Measurements from ENCODE around the gene RCE1. TPM values are rescaled to one million over a fixed set of nuclear protein-coding genes. Genes with fewer than 3 reads are reported as not detected.
"Not testable (repeated sequence)": the region's sequence is repeated elsewhere in the genome, so short reads cannot be mapped to it uniquely, and the experiment has no call there.

RCE1 gene
- 21.2 TPM for total RNA-seq

- DNase-seq (ENCODE audit: low spot score), result peak; percentile 91
Observed at GRCh38 chr11:66842896-66843775, at the start of gene RCE1. Gene RCE1 (plus strand): TSS chr11:66843441. CDS start chr11:66843456, 15 bp downstream.

DNA sequence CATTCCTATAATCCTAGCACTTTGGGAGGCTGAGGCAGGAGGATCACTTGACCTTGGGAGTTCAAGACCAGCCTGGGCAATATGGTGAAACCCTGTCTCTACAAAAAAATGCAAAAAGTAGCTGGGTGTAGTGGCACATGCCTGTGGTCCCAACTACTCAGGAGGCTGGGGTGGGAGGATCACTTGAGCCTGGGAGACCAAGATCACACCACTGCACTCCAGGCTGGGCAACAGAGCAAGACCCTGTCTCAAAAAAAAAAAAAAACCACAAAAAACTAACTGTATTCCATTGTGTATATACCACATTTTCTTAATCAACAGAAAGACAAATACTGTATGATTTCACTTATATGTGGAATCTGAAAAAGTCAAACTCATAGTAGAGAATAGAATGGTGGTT lies 43.4 kb upstream of the RCE1 start:
- DNase-seq (ENCODE audit: low spot score), result not testable (repeated sequence)

DNA sequence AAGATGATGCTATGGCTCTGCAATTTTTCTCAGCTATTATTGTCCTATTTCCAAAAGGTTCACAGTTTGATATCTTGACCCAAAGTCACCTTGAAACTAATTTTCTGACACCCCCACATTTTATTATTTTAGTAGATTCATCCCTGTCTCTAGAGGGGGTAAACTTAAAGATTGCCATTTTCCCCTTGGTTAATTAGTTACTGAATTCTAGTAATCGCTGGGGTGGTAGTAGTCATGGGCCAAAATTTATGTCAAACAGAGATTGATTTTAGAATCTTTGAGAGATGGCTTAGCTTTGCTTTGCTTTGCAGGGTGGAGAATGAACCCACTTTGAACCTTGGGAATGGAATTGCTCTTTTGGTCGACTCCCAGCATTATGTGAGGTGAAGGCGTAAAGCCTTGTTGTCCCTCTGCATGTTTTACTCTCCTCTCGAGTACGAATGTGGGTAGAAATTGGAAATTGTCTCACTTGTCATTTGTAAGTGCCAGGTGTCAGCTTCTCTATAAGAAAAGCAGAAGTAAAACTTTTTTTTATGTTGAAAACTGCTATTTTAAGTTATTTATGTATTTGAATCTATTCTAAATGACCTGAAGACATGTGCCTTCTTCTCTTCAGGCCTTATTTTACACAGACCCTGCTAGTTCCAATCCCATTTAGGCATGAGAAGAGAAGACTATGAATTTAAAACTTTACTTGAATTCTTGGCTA lies 42.4 kb upstream of the RCE1 start:
- DNase-seq (ENCODE audit: low spot score), result no peak

DNA sequence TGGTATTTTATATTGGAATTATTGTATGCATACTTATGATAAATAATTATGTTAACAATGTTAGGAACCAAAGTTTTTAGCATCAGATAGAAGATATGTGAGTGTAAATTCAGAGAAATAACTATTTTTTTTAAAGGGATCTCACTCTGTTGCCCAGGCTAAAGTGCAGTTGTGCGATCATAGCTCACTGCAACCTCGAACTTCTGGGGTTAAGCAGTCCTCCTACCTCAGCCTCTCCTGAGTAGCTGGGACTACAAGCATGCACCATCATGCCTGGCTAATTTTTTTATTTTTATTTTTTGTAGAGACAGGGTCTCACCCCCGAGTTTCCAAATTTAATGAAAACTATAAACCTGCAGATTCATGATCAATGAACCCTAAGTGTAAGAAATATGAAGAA lies 33.6 kb upstream of the RCE1 start:
- DNase-seq (ENCODE audit: low spot score), result no peak

- DNase-seq (ENCODE audit: low spot score), result no peak
Observed at GRCh38 chr11:66810576-66811185, 32.6 kb upstream of the RCE1 start.

DNA sequence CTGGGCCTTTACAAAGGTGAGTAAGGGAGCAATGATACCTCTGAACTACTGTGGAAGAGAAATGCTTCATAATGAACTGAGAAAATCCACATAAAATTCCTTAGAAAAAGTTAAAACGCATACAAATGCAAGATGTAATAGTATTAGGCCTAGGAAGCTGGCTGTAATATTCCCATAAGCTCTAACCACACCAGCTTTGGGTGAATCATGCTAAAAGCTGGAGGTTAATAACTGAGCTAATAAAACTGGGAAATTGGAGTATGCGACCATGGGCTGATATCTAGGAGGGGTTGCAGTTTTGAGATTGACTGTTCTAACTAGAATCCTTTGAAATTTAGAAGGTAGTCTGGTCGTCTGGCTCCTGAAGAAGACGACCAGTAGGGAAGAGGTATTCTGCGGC lies 28.6 kb upstream of the RCE1 start:
- DNase-seq (ENCODE audit: low spot score), result no peak

- no peak for DNase-seq (ENCODE audit: low spot score)
Observed at GRCh38 chr11:66815646-66816045, 27.6 kb upstream of the RCE1 start.

DNA sequence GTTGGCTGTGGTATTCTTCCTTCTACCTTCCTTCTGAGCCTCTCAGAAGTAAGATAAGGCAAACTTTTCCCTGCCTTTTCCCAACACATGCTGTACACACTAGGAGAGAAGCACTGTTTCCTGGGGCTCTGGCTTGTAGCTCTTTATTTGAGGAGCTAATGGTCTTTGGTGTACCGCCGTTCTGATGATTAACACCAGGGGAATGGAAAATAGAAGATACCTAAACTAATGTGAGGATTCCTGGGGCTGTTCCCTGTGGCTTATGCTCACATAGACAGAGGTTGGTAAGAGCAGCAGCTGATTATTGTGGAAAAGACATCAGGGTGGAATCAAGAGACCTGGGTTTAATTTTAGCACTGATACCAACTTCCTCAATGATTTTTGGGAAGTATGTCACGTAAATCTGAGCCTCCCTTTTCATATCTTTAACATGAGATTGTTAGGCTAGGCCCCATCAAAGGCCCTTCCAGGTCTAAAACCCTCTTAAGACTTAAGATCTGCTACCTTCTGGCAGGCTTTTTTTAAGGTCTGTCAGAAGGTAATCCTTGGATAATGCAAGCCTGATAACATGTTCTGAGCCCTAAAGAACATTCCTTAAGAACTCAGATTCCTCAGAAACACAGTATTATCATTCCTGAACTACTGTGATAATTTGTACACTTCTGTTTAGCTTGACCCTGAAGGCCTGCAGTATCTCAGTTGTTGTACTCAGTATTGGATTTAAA lies 24.8 kb upstream of the RCE1 start:
- no peak for DNase-seq (ENCODE audit: low spot score)

- DNase-seq (ENCODE audit: low spot score), result no peak
Observed at GRCh38 chr11:66820381-66820780, 22.9 kb upstream of the RCE1 start.

DNA sequence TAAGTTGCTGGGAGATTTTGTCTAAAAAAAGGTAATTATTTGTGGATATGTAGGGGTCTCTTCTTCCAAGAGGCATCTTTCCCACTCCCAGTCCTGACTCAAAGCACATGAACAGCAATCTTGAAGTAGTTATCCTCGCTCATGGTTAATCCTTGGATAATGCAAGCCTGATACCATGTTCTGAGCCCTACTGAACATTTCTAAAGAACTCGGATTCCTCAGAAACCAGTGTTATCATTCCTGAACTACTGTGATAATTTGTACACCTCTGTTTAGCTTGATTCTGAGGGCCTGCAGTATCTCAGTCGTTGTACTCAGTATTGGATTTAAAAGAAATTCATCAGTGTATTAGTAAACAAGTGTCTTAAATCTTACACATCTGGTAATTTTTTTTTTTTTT lies 22.3 kb upstream of the RCE1 start:
- DNase-seq (ENCODE audit: low spot score), result no peak

DNA sequence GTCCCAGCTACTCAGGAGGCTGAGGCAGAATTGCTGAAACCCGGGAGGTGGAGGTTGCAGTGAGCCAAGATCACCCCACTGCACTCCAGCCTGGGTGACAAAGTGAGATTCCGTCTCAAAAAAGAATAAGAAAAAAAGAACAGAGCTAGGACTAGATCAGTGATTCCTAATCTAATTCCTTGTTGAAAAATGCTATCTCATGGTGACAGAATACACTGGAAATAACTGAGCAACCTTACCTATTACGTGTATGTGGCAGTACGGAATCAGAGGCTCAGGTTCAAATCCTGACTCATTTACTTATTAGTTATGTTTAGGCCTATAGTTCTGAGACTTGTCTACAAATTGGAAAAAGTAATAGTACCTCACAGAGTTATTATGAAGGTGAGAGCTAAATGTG lies 19.5 kb upstream of the RCE1 start:
- no peak for DNase-seq (ENCODE audit: low spot score)

DNA sequence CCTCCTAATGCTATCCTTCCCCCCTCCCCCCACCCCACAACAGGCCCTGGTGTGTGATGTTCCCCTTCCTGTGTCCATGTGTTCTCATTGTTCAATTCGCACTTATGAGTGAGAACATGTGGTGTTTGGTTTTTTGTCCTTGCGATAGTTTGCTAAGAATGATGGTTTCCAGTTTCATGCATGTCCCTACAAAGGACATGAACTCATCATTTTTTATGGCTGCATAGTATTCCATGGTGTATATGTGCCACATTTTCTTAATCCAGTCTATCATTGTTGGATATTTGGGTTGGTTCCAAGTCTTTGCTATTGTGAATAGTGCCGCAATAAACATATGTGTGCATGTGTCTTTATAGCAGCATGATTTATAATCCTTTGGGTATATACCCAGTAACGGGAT lies 18.7 kb upstream of the RCE1 start:
- not testable (repeated sequence) for DNase-seq (ENCODE audit: low spot score)

DNA sequence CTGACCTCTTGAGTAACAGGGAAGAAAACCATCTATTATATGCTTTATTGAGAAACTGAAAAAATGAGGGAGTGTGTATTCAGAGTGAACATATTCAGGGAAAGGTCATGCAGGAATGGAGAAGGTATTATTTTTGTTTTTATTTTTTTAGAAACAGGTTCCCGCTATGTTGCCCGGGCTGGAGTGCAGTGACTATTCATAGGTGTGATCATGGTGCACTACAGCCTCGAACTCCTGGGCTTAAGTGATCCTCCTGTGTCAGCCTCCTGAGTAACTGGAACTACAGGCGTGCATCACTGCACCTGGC lies 8.7 kb upstream of the RCE1 start:
- no peak for DNase-seq (ENCODE audit: low spot score)

GRCh38 chr11:66834943-66835342 lies 8.3 kb upstream of the RCE1 start:
- DNase-seq (ENCODE audit: low spot score), result no peak

GRCh38 chr11:66835768-66836405 lies 7.4 kb upstream of the RCE1 start:
- DNase-seq (ENCODE audit: low spot score), result no peak

- DNase-seq (ENCODE audit: low spot score), result no peak
Observed at GRCh38 chr11:66840317-66841091, 2.7 kb upstream of the RCE1 start.

DNA sequence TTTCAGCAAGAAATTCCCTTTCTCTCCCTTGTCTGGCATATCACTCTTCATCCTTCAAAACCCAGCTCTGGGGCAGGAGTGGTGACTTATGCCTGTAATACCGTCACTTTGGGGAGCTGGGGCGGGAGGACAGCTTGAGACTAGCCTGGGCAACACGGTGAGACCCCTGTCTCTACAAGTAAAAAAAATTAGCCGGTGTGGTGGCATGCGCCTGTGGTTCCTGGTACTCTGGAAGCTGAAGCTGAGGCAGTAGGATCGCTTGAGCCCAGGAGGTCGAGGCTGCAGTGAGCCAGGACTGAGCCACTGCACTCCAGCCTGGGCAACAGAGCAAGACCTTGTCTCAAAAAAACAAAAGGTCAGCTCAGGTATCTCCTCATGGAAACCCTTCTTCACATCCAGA lies 1.4 kb upstream of the RCE1 start:
- DNase-seq (ENCODE audit: low spot score), result no peak

DNA sequence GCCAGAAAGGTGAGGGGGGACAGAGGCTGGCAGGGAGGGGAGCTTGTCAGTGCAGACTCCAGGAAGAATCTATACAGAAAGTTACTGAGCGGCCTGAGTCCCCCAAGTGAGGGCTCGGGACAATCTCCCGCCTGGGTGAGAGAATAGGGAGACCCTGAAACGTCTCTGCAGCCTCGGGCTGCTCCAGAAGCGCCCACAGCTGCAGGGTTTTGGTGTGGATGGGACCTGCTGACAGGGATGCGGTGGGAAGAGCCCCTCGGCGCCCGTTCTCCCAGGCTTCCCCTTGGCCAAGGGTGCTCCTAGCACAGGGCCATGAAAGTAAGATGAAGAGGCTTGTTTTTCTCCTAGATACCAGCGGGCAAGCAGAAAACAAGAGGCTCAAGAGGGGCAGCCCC lies 743 bp upstream of the RCE1 start:
- DNase-seq (ENCODE audit: low spot score), result no peak

DNA sequence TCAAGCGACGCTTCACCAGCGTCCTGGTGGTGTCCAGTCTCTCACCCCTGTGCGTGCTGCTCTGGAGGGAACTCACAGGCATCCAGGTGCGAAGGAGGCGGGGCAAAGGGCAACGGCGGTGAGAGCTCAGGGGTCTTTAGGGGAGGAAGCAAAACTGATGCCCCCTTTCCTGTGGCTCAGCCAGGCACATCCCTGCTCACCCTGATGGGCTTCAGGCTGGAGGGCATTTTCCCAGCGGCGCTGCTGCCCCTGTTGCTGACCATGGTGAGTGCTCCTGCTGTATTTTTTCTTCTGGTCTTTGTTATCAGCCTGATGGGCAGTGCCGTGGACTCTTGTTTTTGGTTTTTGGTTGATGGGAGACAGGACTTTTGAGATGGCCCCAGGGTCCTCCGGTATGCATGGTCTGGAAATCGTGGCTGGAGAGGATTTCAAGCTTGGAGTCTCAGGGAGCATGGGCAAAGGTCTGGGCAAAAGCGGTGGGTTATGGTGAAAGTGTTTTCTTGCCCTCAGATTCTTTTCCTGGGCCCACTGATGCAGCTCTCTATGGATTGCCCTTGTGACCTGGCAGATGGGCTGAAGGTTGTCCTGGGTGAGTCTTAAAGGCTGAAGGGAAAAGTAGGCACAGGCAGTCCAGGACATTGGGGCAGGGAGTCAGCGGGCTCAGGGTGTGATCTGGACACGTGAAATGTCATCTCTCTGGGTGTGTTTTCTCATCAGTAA lies 695 bp downstream of the RCE1 start:
- no peak for DNase-seq (ENCODE audit: low spot score)

DNA sequence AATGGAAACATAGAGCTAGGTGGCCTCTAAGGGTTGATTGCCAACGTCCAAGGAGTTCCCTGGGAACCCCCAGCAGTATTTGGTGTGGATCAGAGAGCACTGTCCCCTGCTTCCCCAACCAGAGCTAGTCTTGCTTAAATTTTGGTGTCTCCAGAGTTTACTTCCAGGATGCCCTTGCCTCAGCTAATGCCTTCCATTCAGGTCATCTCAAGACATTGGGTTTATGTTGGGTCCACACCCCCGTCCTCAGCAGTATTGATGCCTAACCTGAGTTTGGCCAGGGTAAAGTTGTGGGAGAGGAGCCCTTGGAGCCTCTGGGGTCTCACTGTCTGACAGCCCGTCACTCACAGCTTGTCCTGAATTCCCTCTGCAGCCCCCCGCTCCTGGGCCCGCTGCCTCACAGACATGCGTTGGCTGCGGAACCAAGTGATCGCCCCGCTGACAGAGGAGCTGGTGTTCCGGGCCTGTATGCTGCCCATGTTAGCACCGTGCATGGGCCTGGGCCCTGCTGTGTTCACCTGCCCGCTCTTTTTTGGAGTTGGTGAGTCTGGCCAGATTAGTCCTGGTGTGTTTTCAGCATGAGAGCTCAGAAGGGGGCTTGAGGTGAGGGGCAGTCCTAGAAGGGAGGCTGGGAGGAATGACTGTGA lies 1.4 kb downstream of the RCE1 start:
- DNase-seq (ENCODE audit: low spot score), result no peak

Data from mucosa of gallbladder (tissue), 1 donor.